Measurements from ENCODE around the gene CDK15. TPM values are rescaled to one million over a fixed set of nuclear protein-coding genes. Genes with fewer than 3 reads are reported as not detected.

The CDK15 gene
- total and polyA plus RNA-seq, 9 of the 15 experiments (the other 6 are each of a cell fraction or from before 2014, with no cell fraction given) = not detected

DNA sequence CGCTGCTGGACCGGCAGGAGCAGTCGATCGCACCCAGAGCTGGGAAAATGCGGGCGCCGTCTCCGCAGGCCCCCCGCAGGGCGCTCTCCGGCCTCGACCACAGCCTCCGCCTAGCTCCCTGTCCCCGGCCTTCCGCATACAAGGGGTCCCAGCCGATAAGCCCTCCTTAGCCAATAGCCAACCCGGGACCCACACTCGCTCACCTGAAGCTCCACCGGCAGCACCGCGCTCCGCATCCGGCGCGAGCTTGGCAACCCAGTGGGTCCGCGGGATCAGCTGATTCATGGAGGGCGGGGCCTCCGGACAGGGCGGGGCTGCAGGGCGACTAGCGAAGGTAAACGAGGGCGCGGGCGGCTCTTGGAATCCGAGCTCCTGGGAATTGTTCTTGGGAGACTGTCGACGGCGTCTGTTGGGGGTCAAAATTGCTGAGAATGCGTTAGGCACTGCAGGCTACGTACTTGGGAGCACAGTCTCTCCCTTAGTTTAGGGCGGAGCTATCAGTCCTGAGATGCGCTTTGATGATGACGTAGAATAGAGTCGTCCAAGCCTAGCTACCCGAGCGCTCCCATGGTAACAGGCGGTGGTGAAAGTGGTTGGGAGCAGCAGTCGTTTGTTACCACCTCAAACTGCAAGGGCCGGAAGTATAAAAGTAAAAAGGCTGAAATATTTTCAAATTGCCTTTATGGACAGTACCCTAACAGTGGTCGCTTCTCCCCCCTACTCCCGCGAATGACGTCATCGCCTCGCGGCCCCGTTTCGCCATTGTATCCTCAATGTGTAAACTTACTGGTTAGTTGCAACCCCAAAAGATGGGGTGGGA lies 25.5 kb upstream of the CDK15 start, which contains the start of gene ALS2 (continued):
- no peak for TF ChIP-seq ZNF551 (CRISPR knock-in tag; IDR thresholded peaks at IDR 0.05)
- TF ChIP-seq DIDO1 (tag; IDR thresholded peaks at IDR 0.05; ENCODE audit: low read depth) = no peak
- peak; percentile 60 for TF ChIP-seq VEZF1 (CRISPR knock-in tag; IDR thresholded peaks at IDR 0.05)
- no peak for TF ChIP-seq TGIF2 (CRISPR knock-in tag; IDR thresholded peaks at IDR 0.05)
- TF ChIP-seq CXXC5 (CRISPR knock-in tag; IDR thresholded peaks at IDR 0.05) = peak; percentile 59
- TF ChIP-seq MAFG (tag; conservative IDR thresholded peaks at IDR 0.05) = 0 out of 2 replicates have a peak, but pooled peaks have one; percentile 29
- TF ChIP-seq SP1 (CRISPR knock-in tag; IDR thresholded peaks at IDR 0.05) = no peak; the same call in 1 of the 2 replicates
- TF ChIP-seq ZNF512 (tag; IDR thresholded peaks at IDR 0.05) = no peak
- no peak for TF ChIP-seq RUNX1 (IDR thresholded peaks at IDR 0.05; ENCODE audit: low read depth)
- TF ChIP-seq DMBX1 (CRISPR knock-in tag; IDR thresholded peaks at IDR 0.05; ENCODE audit: borderline replicate concordance) = no peak
- TF ChIP-seq TEAD1 (CRISPR knock-in tag; IDR thresholded peaks at IDR 0.05) = peak in 1 of 2 experiments; percentile 40; a peak in 1 of 4 replicates
- peak; percentile 90 for TF ChIP-seq HNRNPLL (IDR thresholded peaks at IDR 0.05; ENCODE audit: low read depth, low read length, poor library complexity, severe bottlenecking)
- TF ChIP-seq, protein P1, sequence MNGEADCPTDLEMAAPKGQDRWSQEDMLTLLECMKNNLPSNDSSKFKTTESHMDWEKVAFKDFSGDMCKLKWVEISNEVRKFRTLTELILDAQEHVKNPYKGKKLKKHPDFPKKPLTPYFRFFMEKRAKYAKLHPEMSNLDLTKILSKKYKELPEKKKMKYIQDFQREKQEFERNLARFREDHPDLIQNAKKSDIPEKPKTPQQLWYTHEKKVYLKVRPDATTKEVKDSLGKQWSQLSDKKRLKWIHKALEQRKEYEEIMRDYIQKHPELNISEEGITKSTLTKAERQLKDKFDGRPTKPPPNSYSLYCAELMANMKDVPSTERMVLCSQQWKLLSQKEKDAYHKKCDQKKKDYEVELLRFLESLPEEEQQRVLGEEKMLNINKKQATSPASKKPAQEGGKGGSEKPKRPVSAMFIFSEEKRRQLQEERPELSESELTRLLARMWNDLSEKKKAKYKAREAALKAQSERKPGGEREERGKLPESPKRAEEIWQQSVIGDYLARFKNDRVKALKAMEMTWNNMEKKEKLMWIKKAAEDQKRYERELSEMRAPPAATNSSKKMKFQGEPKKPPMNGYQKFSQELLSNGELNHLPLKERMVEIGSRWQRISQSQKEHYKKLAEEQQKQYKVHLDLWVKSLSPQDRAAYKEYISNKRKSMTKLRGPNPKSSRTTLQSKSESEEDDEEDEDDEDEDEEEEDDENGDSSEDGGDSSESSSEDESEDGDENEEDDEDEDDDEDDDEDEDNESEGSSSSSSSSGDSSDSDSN (IDR thresholded peaks at IDR 0.05; ENCODE audit: borderline replicate concordance in 1 of 2, low read depth in 2 of 2, low read length in 2 of 2) = 0 out of 4 replicates have a peak, but pooled peaks of 1 of the 2 experiments have one; percentile 48
- no peak for TF ChIP-seq SMC3 (conservative IDR thresholded peaks at IDR 0.05; ENCODE audit: insufficient read depth, low read depth, low read length)
- no peak for TF ChIP-seq ZNF12 (CRISPR knock-in tag; IDR thresholded peaks at IDR 0.05)
- TF ChIP-seq MTA2 (IDR thresholded peaks at IDR 0.05; ENCODE audit: low read depth) = no peak
- no peak for TF ChIP-seq LCOR (CRISPR knock-in tag; IDR thresholded peaks at IDR 0.05)
- TF ChIP-seq, protein P2, sequence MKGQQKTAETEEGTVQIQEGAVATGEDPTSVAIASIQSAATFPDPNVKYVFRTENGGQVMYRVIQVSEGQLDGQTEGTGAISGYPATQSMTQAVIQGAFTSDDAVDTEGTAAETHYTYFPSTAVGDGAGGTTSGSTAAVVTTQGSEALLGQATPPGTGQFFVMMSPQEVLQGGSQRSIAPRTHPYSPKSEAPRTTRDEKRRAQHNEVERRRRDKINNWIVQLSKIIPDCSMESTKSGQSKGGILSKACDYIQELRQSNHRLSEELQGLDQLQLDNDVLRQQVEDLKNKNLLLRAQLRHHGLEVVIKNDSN (CRISPR knock-in tag; IDR thresholded peaks at IDR 0.05) = peak; percentile 63
- TF ChIP-seq ZNF274 (IDR thresholded peaks at IDR 0.05; ENCODE audit: borderline replicate concordance, low read depth, low read length) = no peak
- TF ChIP-seq ZNF143 (CRISPR knock-in tag; IDR thresholded peaks at IDR 0.05) = no peak
- peak; percentile 98 for TF ChIP-seq ATF7 (IDR thresholded peaks at IDR 0.05)
- TF ChIP-seq POU5F1 (IDR thresholded peaks at IDR 0.05; ENCODE audit: borderline replicate concordance, low read depth, low read length, partially characterized antibody) = no peak

All from K562 (cell line).